B cell (primary cell): ENCODE results near the gene CLEC4D. TPM values are rescaled to one million over a fixed set of nuclear protein-coding genes. Genes with fewer than 3 reads are reported as not detected.

Experiments
- ATAC-seq: fragments of 200-7000 bp; cut with Tn5 transposase; one replicate; pipeline ENCODE4 v1.10.0; 2021; ENCODE audit warnings: low read depth, mild to moderate bottlenecking, moderate number of reproducible peaks, moderate library complexity
- CTCF ChIA-PET: fragments of 350-600 bp; sonication (Branson Sonifier 250); formaldehyde crosslinking; loops from one replicate; lab custom pipeline; 2021; ENCODE audit warnings: antibody characterized with exemption, inconsistent platforms; lab: Charles Lee
- POLR2A ChIA-PET: fragments of 350-600 bp; sonication (Branson Sonifier 250); formaldehyde crosslinking; loops from one replicate; lab custom pipeline; 2021; ENCODE audit warnings: antibody characterized with exemption; lab: Charles Lee
- DNase-seq: peaks from one replicate; pipeline ENCODE4 v3.0.0; 2013
- H2AFZ ChIP-seq: 2 replicates; pipeline ENCODE4 v1.6.1; 2012; ENCODE audit warnings: mild to moderate bottlenecking, low read depth, low read length; ENCODE audit not compliant: insufficient read depth, poor library complexity, severe bottlenecking
- H3K27ac ChIP-seq, 2 donors: 1 replicate in 1 of 2; 2 replicates in 1 of 2; pipeline ENCODE4 v1.5.1; 2012 to 2013; ENCODE audit warnings: low read length in 2 of 2, mild to moderate bottlenecking in 2 of 2, moderate library complexity in 1 of 2
- H3K27me3 ChIP-seq, 4 experiments: fragments of 200-600 bp in 1 of 4; sonication (generic) in 1 of 4; replicated peaks in 1 of 4; 1 replicate in 2 of 4; 2 replicates in 2 of 4; pipeline versions ENCODE4 v1.6.1 to v1.7.0; 2013 to 2016; ENCODE audit warnings: low read length in 3 of 4, mild to moderate bottlenecking in 2 of 4, mixed read lengths in 1 of 4, moderate library complexity in 1 of 4; ENCODE audit not compliant: insufficient read depth in 4 of 4, control insufficient read depth in 3 of 4; ENCODE audit errors: control extremely low read depth in 1 of 4
- H3K36me3 ChIP-seq, 2 experiments: replicated peaks in 1 of 2; 1 replicate in 1 of 2; 2 replicates in 1 of 2; pipeline versions ENCODE4 v1.6.1 to v1.7.1; 2013; ENCODE audit warnings: low read length in 1 of 2; ENCODE audit not compliant: insufficient read depth in 2 of 2, control insufficient read depth in 1 of 2; ENCODE audit errors: control extremely low read depth in 1 of 2, extremely low read depth in 1 of 2
- H3K4me1 ChIP-seq, 2 donors: fragments of 200-600 bp in 1 of 2; sonication (generic) in 1 of 2; 1 replicate in 1 of 2; 2 replicates in 1 of 2; pipeline versions ENCODE4 v1.5.1 to v1.6.1; 2013 to 2017; ENCODE audit warnings: low read length in 2 of 2; ENCODE audit not compliant: control insufficient read depth in 2 of 2, insufficient read depth in 2 of 2
- H3K4me2 ChIP-seq: replicated peaks from 2 replicates; pipeline ENCODE3; 2012; ENCODE audit warnings: mild to moderate bottlenecking, low read depth, low read length; ENCODE audit not compliant: poor library complexity, severe bottlenecking
- H3K4me3 ChIP-seq, 5 experiments: fragments of 200-600 bp in 1 of 5; sonication (generic) in 1 of 5; 1 replicate in 3 of 5; 2 replicates in 2 of 5; pipeline versions ENCODE4 v1.5.1 to v1.7.0; 2011 to 2016; ENCODE audit warnings: low read length in 4 of 5, mild to moderate bottlenecking in 4 of 5, low read depth in 2 of 5, control low read depth in 1 of 5, moderate library complexity in 1 of 5; ENCODE audit not compliant: insufficient read depth in 1 of 5; ENCODE audit errors: control extremely low read depth in 1 of 5, extremely low read depth in 1 of 5
- H3K79me2 ChIP-seq: fragments of 200-600 bp; sonication (generic); one replicate; pipeline ENCODE4 v1.6.0; 2016; ENCODE audit warnings: low read length; ENCODE audit not compliant: control insufficient read depth, insufficient read depth
- H3K9ac ChIP-seq: fragments of 200-600 bp; sonication (generic); 2 replicates; pipeline ENCODE4 v1.6.1; 2017; ENCODE audit warnings: mild to moderate bottlenecking, low read length, moderate library complexity
- H3K9me3 ChIP-seq, 3 donors: one replicate each; pipeline versions ENCODE4 v1.6.1 to v1.7.1; 2013; ENCODE audit warnings: low read length in 2 of 3; ENCODE audit not compliant: control insufficient read depth in 2 of 3, insufficient read depth in 1 of 3; ENCODE audit errors: control extremely low read depth in 1 of 3
- H4K20me1 ChIP-seq: 2 replicates; pipeline ENCODE4 v1.6.0; 2012; ENCODE audit warnings: mild to moderate bottlenecking, low read length; ENCODE audit not compliant: insufficient read depth, control insufficient read depth, poor library complexity, severe bottlenecking
- H3K27ac Mint-ChIP-seq: one replicate; pipeline ENCODE4 v1.8.0; 2021; ENCODE audit warnings: mixed read lengths
- H3K27me3 Mint-ChIP-seq: one replicate; pipeline ENCODE4 v1.8.0; 2021; ENCODE audit warnings: mixed read lengths
- H3K4me1 Mint-ChIP-seq: one replicate; pipeline ENCODE4 v1.8.0; 2021; ENCODE audit warnings: mixed read lengths
- H3K4me3 Mint-ChIP-seq: one replicate; pipeline ENCODE4 v1.8.0; 2021; ENCODE audit warnings: mixed read lengths
- H3K9me3 Mint-ChIP-seq: one replicate; pipeline ENCODE4 v1.8.0; 2022; ENCODE audit warnings: mixed read lengths; ENCODE audit not compliant: insufficient read depth
- CTCF ChIP-seq: fragments of 200-600 bp; IDR thresholded peaks from one replicate; pipeline ENCODE4 v1.8.0; 2022; ENCODE audit warnings: antibody characterized with exemption, mild to moderate bottlenecking
- EZH2 ChIP-seq: IDR thresholded peaks from 2 replicates; pipeline ENCODE4 v1.6.1; 2012; ENCODE audit warnings: borderline replicate concordance, low read depth, mild to moderate bottlenecking, moderate library complexity, low read length; ENCODE audit not compliant: insufficient read depth, poor library complexity, severe bottlenecking
- WGBS: methylation state at CpG from one replicate; pipeline ENCODE4 v1.1.5; 2013; ENCODE audit warnings: missing lambda C conversion rate; ENCODE audit not compliant: insufficient coverage; 5-methylcytosine and 5-hydroxymethylcytosine counted together
- intact Hi-C: fragments of 100-400 bp; cut with micrococcal nuclease; formaldehyde crosslinking; loops from one replicate; pipeline ENCODE4 v1.10.0; 2022
- polyA minus RNA-seq: library from RNA; depleted of rRNA, polyadenylated mRNA; stranded (reverse); fragments of >200 nt; gene quantifications from 2 replicates; pipeline ENCODE4 v1.2.3, GENCODE V29; 2012
- polyA plus RNA-seq: library from polyadenylated mRNA; depleted of rRNA; stranded (reverse); fragments of >200 nt; gene quantifications from 2 replicates; pipeline ENCODE4 v1.2.3, GENCODE V29; 2012
- total RNA-seq, 2 donors: library from RNA; stranded (reverse); fragments of 120-200 nt in 1 of 2; gene quantifications; 1 replicate in 1 of 2; 2 replicates in 1 of 2; pipeline versions ENCODE4 v1.2.3 to v1.2.4, GENCODE V29; 2013 to 2022

CLEC4D gene
- not detected in 2 replicates for total RNA-seq
- total RNA-seq (2013) = 0.37 TPM
- not detected in 2 replicates for polyA plus RNA-seq
- polyA minus RNA-seq = 0.14 TPM in 1 of 2 replicates, not detected in the other

- WGBS = no CpG with 5 or more reads among the region's 4 CpGs
- no peak within 1 kb of the TSS for H3K27ac ChIP-seq
- H3K27ac Mint-ChIP-seq = no peak within 1 kb of the TSS
- ChIA-PET CTCF (interaction anchor here (1.5 kb wide), 1 partner anchor 31 kb away, joined by 5 read pairs; no protein-coding TSS in a partner anchor), POLR2A (no interaction called here)
- H4K20me1 ChIP-seq = no peaks in the 10 kb centered on the region
- no peak within 1 kb of the TSS for H3K9ac ChIP-seq
- H3K4me3 Mint-ChIP-seq = no peak within 1 kb of the TSS
- no peaks in the 10 kb centered on the region for H3K9me3 ChIP-seq
- H3K79me2 ChIP-seq = no peaks in the 10 kb centered on the region
- peaks cover 47% of the 10 kb centered on the region for H3K27me3 Mint-ChIP-seq
- DNase-seq (no peak), ATAC-seq (no peak)
- peak within 1 kb of the TSS in 1 of 5 experiments; percentile 59 for H3K4me3 ChIP-seq
- no peak within 1 kb of the TSS for H2AFZ ChIP-seq
- intact Hi-C loops = no loop called here
- no peaks in the 10 kb centered on the region for H3K9me3 Mint-ChIP-seq
- H3K4me2 ChIP-seq = no peak within 1 kb of the TSS
- H3K27me3 ChIP-seq = peaks cover 0 to 18% (median 10%) of the 10 kb centered on the region in 4 experiments
- H3K4me1 Mint-ChIP-seq = peaks cover 13% of the 10 kb centered on the region
- no peaks in the 10 kb centered on the region for H3K36me3 ChIP-seq
- TF ChIP-seq CTCF (no peak), EZH2 (no peak)
- H3K4me1 ChIP-seq = peaks cover 10 to 11% of the 10 kb centered on the region in 2 donors
These were observed at the start of gene CLEC4D for GRCh38 chr12:8513256-8513655. TSS of gene CLEC4D (plus strand) at chr12:8513503. CDS start at chr12:8513733, 230 bp downstream.

GRCh38 chr12:8465301-8465996, 47.9 kb upstream of the CLEC4D start:
- Histone ChIP-seq H3K36me3 (no peaks in the 10 kb centered on the region), H3K4me3 (no peak overlapping the region), H3K9ac (no peak overlapping the region), H3K4me1 (no peaks in the 10 kb centered on the region), H3K9me3 (no peaks in the 10 kb centered on the region), H4K20me1 (no peaks in the 10 kb centered on the region), H3K79me2 (no peaks in the 10 kb centered on the region), H3K27ac (no peak overlapping the region), H2AFZ (no peak overlapping the region), H3K27me3 (no peaks in the 10 kb centered on the region), H3K4me2 (no peak overlapping the region)
- Mint-ChIP-seq H3K27ac (no peak overlapping the region), H3K4me1 (no peaks in the 10 kb centered on the region), H3K4me3 (no peak overlapping the region), H3K9me3 (no peaks in the 10 kb centered on the region), H3K27me3 (peaks cover 35% of the 10 kb centered on the region)
- TF ChIP-seq EZH2 = no peak
- WGBS = no CpG with 5 or more reads among the region's 2 CpGs
- intact Hi-C loops = no loop called here
- ChIA-PET CTCF (interaction anchor here (0.6 kb wide), 1 partner anchor 1172 kb away, joined by 3 read pairs; no protein-coding TSS in a partner anchor), POLR2A (no interaction called here)
- ATAC-seq (no peak), DNase-seq (no peak)
